Thoracic aorta (tissue), 2 donors: Measurements from ENCODE around the gene EMX2. TPM values are rescaled to one million over a fixed set of nuclear protein-coding genes. Genes with fewer than 3 reads are reported as not detected.
"Not testable (repeated sequence)": the region's sequence is repeated elsewhere in the genome, so short reads cannot be mapped to it uniquely, and the experiment has no call there.

ENCODE experiments used
- ATAC-seq: fragments of 150-250 bp; one replicate; pipeline ENCODE4 v1.8.0; 2017; ENCODE audit warnings: low read depth; ENCODE audit not compliant: insufficient number of reproducible peaks, low FRiP score
- DNase-seq: peaks from one replicate; pipeline ENCODE4 v3.0.0-alpha.2; 2020; ENCODE audit warnings: low spot score
- H3K27ac ChIP-seq, 2 donors: fragments of 200-600 bp; sonication (generic); 1 replicate in 1 of 2; 2 replicates in 1 of 2; pipeline ENCODE4 v1.5.1; 2016; ENCODE audit warnings: mild to moderate bottlenecking in 2 of 2, moderate library complexity in 2 of 2
- H3K27me3 ChIP-seq: fragments of 200-600 bp; sonication (generic); replicated peaks from 2 replicates; pipeline ENCODE4 v1.6.0; 2016; ENCODE audit warnings: mild to moderate bottlenecking; ENCODE audit not compliant: insufficient read depth
- H3K36me3 ChIP-seq: fragments of 200-600 bp; sonication (generic); one replicate; pipeline ENCODE4 v1.5.1; 2016
- H3K4me1 ChIP-seq, 2 donors: fragments of 200-600 bp; sonication (generic); 1 replicate in 1 of 2; 2 replicates in 1 of 2; pipeline versions ENCODE4 v1.5.1 to v1.6.0; 2016; ENCODE audit warnings: low read depth in 2 of 2, mild to moderate bottlenecking in 1 of 2; ENCODE audit not compliant: control insufficient read depth in 1 of 2
- H3K4me3 ChIP-seq: fragments of 200-600 bp; sonication (generic); 2 replicates; pipeline ENCODE4 v1.5.1; 2016; ENCODE audit warnings: mild to moderate bottlenecking
- H3K9me3 ChIP-seq: fragments of 200-600 bp; sonication (generic); 2 replicates; pipeline ENCODE4 v1.5.1; 2016
- total RNA-seq, 2 donors: library from RNA; depleted of rRNA; stranded (reverse); fragments of >200 nt; gene quantifications; one replicate each; pipeline versions ENCODE4 v1.1.0 to v1.2.3, GENCODE V29; 2016
- TF ChIP-seq, protein P1 (sequence below): fragments of 200-600 bp; sonication (generic); IDR thresholded peaks from one replicate; pipeline ENCODE4 v1.5.1; 2019; ENCODE audit warnings: antibody characterized with exemption

EMX2 gene
- total RNA-seq, 2 donors from 2014 or later, result not detected

GRCh38 chr10:117574498-117575146, 32.1 kb downstream of the EMX2 start:
- Histone ChIP-seq H3K36me3 (no peaks in the 10 kb centered on the region), H3K4me3 (no peak overlapping the region), H3K4me1 (no peaks in the 10 kb centered on the region), H3K27me3 (no peaks in the 10 kb centered on the region), H3K9me3 (no peaks in the 10 kb centered on the region), H3K27ac (no peak overlapping the region)
- TF ChIP-seq, protein P1, sequence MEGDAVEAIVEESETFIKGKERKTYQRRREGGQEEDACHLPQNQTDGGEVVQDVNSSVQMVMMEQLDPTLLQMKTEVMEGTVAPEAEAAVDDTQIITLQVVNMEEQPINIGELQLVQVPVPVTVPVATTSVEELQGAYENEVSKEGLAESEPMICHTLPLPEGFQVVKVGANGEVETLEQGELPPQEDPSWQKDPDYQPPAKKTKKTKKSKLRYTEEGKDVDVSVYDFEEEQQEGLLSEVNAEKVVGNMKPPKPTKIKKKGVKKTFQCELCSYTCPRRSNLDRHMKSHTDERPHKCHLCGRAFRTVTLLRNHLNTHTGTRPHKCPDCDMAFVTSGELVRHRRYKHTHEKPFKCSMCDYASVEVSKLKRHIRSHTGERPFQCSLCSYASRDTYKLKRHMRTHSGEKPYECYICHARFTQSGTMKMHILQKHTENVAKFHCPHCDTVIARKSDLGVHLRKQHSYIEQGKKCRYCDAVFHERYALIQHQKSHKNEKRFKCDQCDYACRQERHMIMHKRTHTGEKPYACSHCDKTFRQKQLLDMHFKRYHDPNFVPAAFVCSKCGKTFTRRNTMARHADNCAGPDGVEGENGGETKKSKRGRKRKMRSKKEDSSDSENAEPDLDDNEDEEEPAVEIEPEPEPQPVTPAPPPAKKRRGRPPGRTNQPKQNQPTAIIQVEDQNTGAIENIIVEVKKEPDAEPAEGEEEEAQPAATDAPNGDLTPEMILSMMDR, result no peak
- DNase-seq (no peak), ATAC-seq (no peak)

GRCh38 chr10:117578490-117578889, 35.9 kb downstream of the EMX2 start:
- ATAC-seq (no peak), DNase-seq (no peak)
- Histone ChIP-seq H3K4me3 (no peak overlapping the region), H3K9me3 (no peaks in the 10 kb centered on the region), H3K4me1 (no peaks in the 10 kb centered on the region), H3K27me3 (no peaks in the 10 kb centered on the region), H3K27ac (no peak overlapping the region), H3K36me3 (no peaks in the 10 kb centered on the region)
- TF ChIP-seq, protein P1, result no peak

DNA sequence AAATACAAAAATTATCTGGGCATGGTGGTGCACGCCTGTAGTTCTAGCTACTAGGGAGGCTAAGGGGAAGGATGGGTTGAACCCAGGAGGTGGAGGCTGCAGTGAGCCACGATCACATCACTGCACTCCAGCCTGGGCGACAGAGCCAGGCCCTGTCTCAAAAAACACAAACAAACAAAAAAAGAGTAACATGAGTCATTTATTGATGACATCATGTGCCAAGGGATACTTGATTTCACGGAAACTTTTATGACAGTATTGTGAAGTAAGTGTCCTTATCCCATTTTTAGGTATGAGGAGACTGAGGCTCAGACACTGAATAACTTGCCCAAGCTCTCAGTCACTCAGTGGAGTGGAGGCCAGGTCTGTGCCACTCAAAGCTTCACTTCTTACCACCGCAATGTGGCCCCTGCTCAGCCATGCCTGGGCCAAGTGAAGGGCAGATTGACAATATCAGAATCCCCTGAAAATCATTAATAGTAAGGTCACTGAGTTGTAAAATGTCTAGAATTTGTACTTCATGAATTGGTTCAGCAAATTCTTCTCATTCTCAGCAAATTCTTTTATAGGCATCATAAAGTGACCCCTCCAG, 36.5 kb downstream of the EMX2 start:
- ATAC-seq (no peak), DNase-seq (no peak)
- no peaks in the 10 kb centered on the region for H3K4me1 ChIP-seq
- no peak overlapping the region for H3K4me3 ChIP-seq
- no peaks in the 10 kb centered on the region for H3K27me3 ChIP-seq
- H3K36me3 ChIP-seq, result no peaks in the 10 kb centered on the region
- H3K9me3 ChIP-seq, result no peaks in the 10 kb centered on the region
- TF ChIP-seq, protein P1, result no peak
- H3K27ac ChIP-seq, result no peak overlapping the region

DNA sequence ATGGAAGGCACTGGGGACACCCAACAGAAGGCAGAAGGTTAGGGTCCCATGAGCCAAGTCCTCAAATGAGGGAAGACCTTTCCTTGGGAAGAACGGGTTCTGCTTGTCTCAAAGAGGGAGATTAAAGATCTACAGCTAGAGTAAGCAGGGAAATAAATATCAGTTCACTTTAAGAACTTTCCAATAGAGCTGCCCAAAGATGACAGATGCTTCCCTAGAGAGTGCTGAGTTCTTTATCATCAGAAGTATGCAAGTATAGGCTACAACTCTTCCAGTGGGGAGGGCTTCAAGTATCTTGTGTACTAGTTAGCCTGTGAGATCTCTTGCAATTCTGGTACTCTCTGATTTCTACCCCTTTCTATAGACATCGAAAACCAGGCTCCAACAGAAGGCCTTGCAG, 39.4 kb downstream of the EMX2 start:
- no peaks in the 10 kb centered on the region for H3K9me3 ChIP-seq
- H3K4me1 ChIP-seq, result no peaks in the 10 kb centered on the region
- no peak overlapping the region for H3K4me3 ChIP-seq
- H3K27ac ChIP-seq, result no peak overlapping the region
- ATAC-seq (no peak), DNase-seq (no peak)
- TF ChIP-seq, protein P1, result no peak
- no peaks in the 10 kb centered on the region for H3K36me3 ChIP-seq
- H3K27me3 ChIP-seq, result no peaks in the 10 kb centered on the region

DNA sequence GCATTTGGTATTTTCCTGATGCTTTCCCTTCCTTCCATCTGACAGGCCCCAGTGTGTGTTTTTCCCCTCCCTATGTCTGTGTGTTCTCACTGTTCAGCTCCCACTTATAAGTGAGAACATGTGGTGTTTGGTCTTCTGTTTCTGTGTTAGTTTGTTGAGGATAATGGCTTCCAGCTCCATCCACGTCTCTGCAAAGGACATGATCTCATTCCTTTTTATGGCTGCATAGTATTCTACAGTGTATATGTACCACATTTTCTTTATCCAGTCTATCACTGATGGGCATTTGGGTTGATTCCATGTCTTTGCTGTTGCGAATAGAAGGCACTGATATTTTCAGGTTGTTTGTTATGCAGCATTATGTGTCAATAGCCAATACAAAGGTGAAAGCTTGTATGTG, 42.3 kb downstream of the EMX2 start:
- not testable (repeated sequence) for H3K27me3 ChIP-seq, H3K27ac ChIP-seq, H3K4me3 ChIP-seq, H3K36me3 ChIP-seq, ATAC-seq, DNase-seq, H3K4me1 ChIP-seq, H3K9me3 ChIP-seq

DNA sequence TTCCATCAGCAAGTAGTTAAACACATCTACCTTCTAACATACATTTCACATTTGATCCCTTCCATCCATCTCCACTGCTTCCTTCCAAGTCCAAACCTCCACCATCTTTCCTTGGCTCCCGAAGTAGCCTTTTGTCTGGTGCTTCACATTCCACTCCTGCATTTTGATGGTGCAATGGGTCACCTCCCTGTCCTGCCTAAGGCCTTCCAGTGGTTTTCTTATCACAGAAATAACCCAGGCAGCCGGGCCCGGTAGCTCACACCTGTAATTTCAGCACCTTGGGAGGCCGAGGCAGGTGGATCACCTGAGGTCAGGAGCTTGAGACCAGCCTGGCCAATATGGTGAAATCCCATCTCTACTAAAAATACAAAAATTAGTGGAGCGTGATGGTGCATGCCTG, 44.5 kb downstream of the EMX2 start:
- H3K4me1 ChIP-seq, result no peaks in the 10 kb centered on the region
- H3K27me3 ChIP-seq, result no peaks in the 10 kb centered on the region
- TF ChIP-seq, protein P1, result no peak
- H3K36me3 ChIP-seq, result no peaks in the 10 kb centered on the region
- H3K9me3 ChIP-seq, result no peaks in the 10 kb centered on the region
- ATAC-seq, result no peak
- H3K27ac ChIP-seq, result no peak overlapping the region
- no peak for DNase-seq
- no peak overlapping the region for H3K4me3 ChIP-seq
